HEK293T (cell line): ENCODE data around the gene HTATIP2.

Experiments used
- ARNT ChIP-seq: fragments of 450-650 bp; IDR thresholded peaks from 2 replicates; pipeline ENCODE4 v1.6.1; 2017; ENCODE audit warnings: mild to moderate bottlenecking
- BHLHE40 ChIP-seq: fragments of 450-650 bp; IDR thresholded peaks from 2 replicates; pipeline ENCODE4 v1.6.1; 2016; ENCODE audit warnings: mild to moderate bottlenecking, moderate library complexity, borderline replicate concordance
- FOXA1 ChIP-seq: fragments of 450-650 bp; IDR thresholded peaks from 2 replicates; pipeline ENCODE4 v1.6.1; 2016; ENCODE audit warnings: mild to moderate bottlenecking
- FOXK2 ChIP-seq: fragments of 450-650 bp; IDR thresholded peaks from 2 replicates; pipeline ENCODE4 v1.6.1; 2016; ENCODE audit warnings: mild to moderate bottlenecking
- FOXM1 ChIP-seq: fragments of 450-650 bp; IDR thresholded peaks from 2 replicates; pipeline ENCODE4 v1.6.1; 2017; ENCODE audit warnings: mild to moderate bottlenecking, borderline replicate concordance
- TARDBP ChIP-seq: fragments of 450-650 bp; IDR thresholded peaks from 2 replicates; pipeline ENCODE4 v1.6.1; 2016

DNA sequence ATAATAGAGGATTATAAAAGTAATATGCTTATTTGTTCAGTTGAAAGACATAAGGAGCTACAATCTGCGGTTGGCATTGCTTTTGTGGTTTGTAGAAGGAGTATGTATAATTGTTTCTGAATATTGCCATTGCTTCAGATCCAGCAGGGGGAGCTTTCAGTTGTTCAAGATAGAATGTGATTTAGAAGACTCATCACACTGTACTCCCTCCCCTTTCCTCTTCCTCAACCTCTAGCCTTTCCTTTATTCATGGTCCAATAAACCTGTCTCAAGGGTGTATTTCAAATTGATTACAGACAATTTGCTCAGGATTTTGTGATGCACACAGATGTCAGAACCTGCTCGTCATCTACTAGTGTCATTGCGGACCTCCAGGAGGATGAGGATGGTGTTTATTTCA, 33.8 kb downstream of the HTATIP2 start:
- TF ChIP-seq FOXA1 (no peak), TARDBP (no peak), ARNT (no peak), FOXM1 (no peak), BHLHE40 (no peak), FOXK2 (no peak)
